GM18868 (cell line): ENCODE data around the gene RBM26.

Source experiments
- ATAC-seq: cut with Tn5 transposase; IDR thresholded peaks from one replicate; pipeline ENCODE4 v1.9.1; 2021; ENCODE audit warnings: mild to moderate bottlenecking, moderate library complexity; ENCODE audit not compliant: unreplicated experiment

The RBM26 gene

GRCh38 chr13:79341202-79341601, 64.9 kb downstream of the RBM26 start:
- no peak for ATAC-seq

- no peak for ATAC-seq
Measured at GRCh38 chr13:79340490-79340889, 65.6 kb downstream of the RBM26 start.

GRCh38 chr13:79338343-79338742, 67.7 kb downstream of the RBM26 start:
- no peak for ATAC-seq

- peak; percentile 62 for ATAC-seq
Measured at GRCh38 chr13:79336966-79337365, 69.1 kb downstream of the RBM26 start.

- no peak for ATAC-seq
Measured at GRCh38 chr13:79328510-79328909, 77.5 kb downstream of the RBM26 start.

GRCh38 chr13:79320433-79320832, 85.6 kb downstream of the RBM26 start:
- no peak for ATAC-seq

GRCh38 chr13:79318664-79319063, 87.4 kb downstream of the RBM26 start:
- ATAC-seq, result no peak

GRCh38 chr13:79317856-79318255, 88.2 kb downstream of the RBM26 start:
- no peak for ATAC-seq

- ATAC-seq, result no peak
Measured at GRCh38 chr13:79314652-79315051, 91.4 kb downstream of the RBM26 start.

GRCh38 chr13:79312340-79312855, 93.7 kb downstream of the RBM26 start:
- no peak for ATAC-seq

GRCh38 chr13:79311386-79311785, 94.7 kb downstream of the RBM26 start:
- no peak for ATAC-seq

- ATAC-seq, result no peak
Measured at GRCh38 chr13:79309690-79310089, 96.4 kb downstream of the RBM26 start.

- peak; percentile 71 for ATAC-seq
Measured at GRCh38 chr13:79307866-79308298, 98.2 kb downstream of the RBM26 start.

GRCh38 chr13:79307433-79307861, 98.6 kb downstream of the RBM26 start:
- ATAC-seq, result peak; percentile 42

- no peak for ATAC-seq
Measured at GRCh38 chr13:79306650-79307049, 99.4 kb downstream of the RBM26 start.

- no peak for ATAC-seq
Measured at GRCh38 chr13:79297128-79297527, 108.9 kb downstream of the RBM26 start.

GRCh38 chr13:79295906-79296706, 109.9 kb downstream of the RBM26 start:
- ATAC-seq, result no peak

- no peak for ATAC-seq
Measured at GRCh38 chr13:79290595-79291244, 115.3 kb downstream of the RBM26 start.

- peak; percentile 63 for ATAC-seq
Measured at GRCh38 chr13:79289571-79289970, 116.5 kb downstream of the RBM26 start.

GRCh38 chr13:79287939-79288795, 117.9 kb downstream of the RBM26 start:
- ATAC-seq, result no peak

- ATAC-seq, result no peak
Measured at GRCh38 chr13:79285159-79285558, 120.9 kb downstream of the RBM26 start.
